ENCODE data around the gene HAUS7.

HAUS7 gene

GRCh38 chrX:153470411-153471363, at the start of gene HAUS7:
TSS of gene HAUS7 (minus strand) at chrX:153470576. CDS start at chrX:153470557, 19 bp downstream.
- Histone ChIP-seq H3K9me3 (ENCODE audit: low read length) (no peaks in the 10 kb centered on the region), H3K4me3 (ENCODE audit: low read length) (peak within 1 kb of the TSS; percentile 82), H3K27me3 (ENCODE audit: insufficient read depth, low read length) (peaks cover 7% of the 10 kb centered on the region), H3K4me1 (ENCODE audit: insufficient read depth, low read length) (no peaks in the 10 kb centered on the region), H3K36me3 (ENCODE audit: insufficient read depth, low read length) (no peaks in the 10 kb centered on the region), H2AFZ (ENCODE audit: low read depth, low read length) (peak within 1 kb of the TSS; percentile 57)

GRCh38 chrX:153519569-153520286, 49.4 kb upstream of the HAUS7 start:
- H3K27me3 ChIP-seq (ENCODE audit: insufficient read depth, low read length), result peaks cover 70% of the 10 kb centered on the region
- no peaks in the 10 kb centered on the region for H3K9me3 ChIP-seq (ENCODE audit: low read length)
- no peaks in the 10 kb centered on the region for H3K36me3 ChIP-seq (ENCODE audit: insufficient read depth, low read length)
- H3K4me1 ChIP-seq (ENCODE audit: insufficient read depth, low read length), result no peaks in the 10 kb centered on the region
- H2AFZ ChIP-seq (ENCODE audit: low read depth, low read length), result no peak overlapping the region
- H3K4me3 ChIP-seq (ENCODE audit: low read length), result no peak overlapping the region

GRCh38 chrX:153517946-153518834, 47.8 kb upstream of the HAUS7 start:
- Histone ChIP-seq H3K4me3 (ENCODE audit: low read length) (no peak overlapping the region), H3K27me3 (ENCODE audit: insufficient read depth, low read length) (peaks cover 63% of the 10 kb centered on the region), H3K36me3 (ENCODE audit: insufficient read depth, low read length) (no peaks in the 10 kb centered on the region), H2AFZ (ENCODE audit: low read depth, low read length) (no peak overlapping the region), H3K4me1 (ENCODE audit: insufficient read depth, low read length) (no peaks in the 10 kb centered on the region), H3K9me3 (ENCODE audit: low read length) (no peaks in the 10 kb centered on the region)

- Histone ChIP-seq H3K9me3 (ENCODE audit: low read length) (no peaks in the 10 kb centered on the region), H3K27me3 (ENCODE audit: insufficient read depth, low read length) (peaks cover 59% of the 10 kb centered on the region), H3K4me3 (ENCODE audit: low read length) (no peak within 1 kb of the TSS), H3K36me3 (ENCODE audit: insufficient read depth, low read length) (no peaks in the 10 kb centered on the region), H3K4me1 (ENCODE audit: insufficient read depth, low read length) (no peaks in the 10 kb centered on the region), H2AFZ (ENCODE audit: low read depth, low read length) (no peak within 1 kb of the TSS)
Observed at GRCh38 chrX:153517423-153517822, 47.0 kb upstream of the HAUS7 start, which contains the start of gene ATP2B3. TSS of gene ATP2B3 (plus strand) at chrX:153517642. CDS start at chrX:153536248, 18,606 bp downstream.

- no peaks in the 10 kb centered on the region for H3K4me1 ChIP-seq (ENCODE audit: insufficient read depth, low read length)
- H3K9me3 ChIP-seq (ENCODE audit: low read length), result no peaks in the 10 kb centered on the region
- H3K27me3 ChIP-seq (ENCODE audit: insufficient read depth, low read length), result peaks cover 49% of the 10 kb centered on the region
- H3K4me3 ChIP-seq (ENCODE audit: low read length), result no peak overlapping the region
- H2AFZ ChIP-seq (ENCODE audit: low read depth, low read length), result no peak overlapping the region
- H3K36me3 ChIP-seq (ENCODE audit: insufficient read depth, low read length), result no peaks in the 10 kb centered on the region
Observed at GRCh38 chrX:153516073-153516472, 45.7 kb upstream of the HAUS7 start.

- Histone ChIP-seq H3K4me1 (ENCODE audit: insufficient read depth, low read length) (no peaks in the 10 kb centered on the region), H3K9me3 (ENCODE audit: low read length) (no peaks in the 10 kb centered on the region), H2AFZ (ENCODE audit: low read depth, low read length) (no peak overlapping the region), H3K27me3 (ENCODE audit: insufficient read depth, low read length) (peaks cover 48% of the 10 kb centered on the region), H3K4me3 (ENCODE audit: low read length) (no peak overlapping the region), H3K36me3 (ENCODE audit: insufficient read depth, low read length) (no peaks in the 10 kb centered on the region)
Observed at GRCh38 chrX:153515435-153515834, 45.1 kb upstream of the HAUS7 start.

- peaks cover 48% of the 10 kb centered on the region for H3K27me3 ChIP-seq (ENCODE audit: insufficient read depth, low read length)
- H3K4me1 ChIP-seq (ENCODE audit: insufficient read depth, low read length), result no peaks in the 10 kb centered on the region
- no peaks in the 10 kb centered on the region for H3K9me3 ChIP-seq (ENCODE audit: low read length)
- H2AFZ ChIP-seq (ENCODE audit: low read depth, low read length), result no peak overlapping the region
- H3K4me3 ChIP-seq (ENCODE audit: low read length), result no peak overlapping the region
- H3K36me3 ChIP-seq (ENCODE audit: insufficient read depth, low read length), result no peaks in the 10 kb centered on the region
Observed at GRCh38 chrX:153514259-153514658, 43.9 kb upstream of the HAUS7 start.

- H2AFZ ChIP-seq (ENCODE audit: low read depth, low read length), result no peak overlapping the region
- H3K4me3 ChIP-seq (ENCODE audit: low read length), result no peak overlapping the region
- peaks cover 38% of the 10 kb centered on the region for H3K27me3 ChIP-seq (ENCODE audit: insufficient read depth, low read length)
- H3K36me3 ChIP-seq (ENCODE audit: insufficient read depth, low read length), result no peaks in the 10 kb centered on the region
- no peaks in the 10 kb centered on the region for H3K9me3 ChIP-seq (ENCODE audit: low read length)
- no peaks in the 10 kb centered on the region for H3K4me1 ChIP-seq (ENCODE audit: insufficient read depth, low read length)
Observed at GRCh38 chrX:153513265-153513664, 42.9 kb upstream of the HAUS7 start.

GRCh38 chrX:153512501-153512893, 42.1 kb upstream of the HAUS7 start:
- Histone ChIP-seq H3K4me1 (ENCODE audit: insufficient read depth, low read length) (no peaks in the 10 kb centered on the region), H2AFZ (ENCODE audit: low read depth, low read length) (no peak overlapping the region), H3K4me3 (ENCODE audit: low read length) (no peak overlapping the region), H3K36me3 (ENCODE audit: insufficient read depth, low read length) (no peaks in the 10 kb centered on the region), H3K27me3 (ENCODE audit: insufficient read depth, low read length) (peaks cover 36% of the 10 kb centered on the region), H3K9me3 (ENCODE audit: low read length) (no peaks in the 10 kb centered on the region)

- Histone ChIP-seq H3K9me3 (ENCODE audit: low read length) (no peaks in the 10 kb centered on the region), H2AFZ (ENCODE audit: low read depth, low read length) (no peak overlapping the region), H3K4me3 (ENCODE audit: low read length) (no peak overlapping the region), H3K36me3 (ENCODE audit: insufficient read depth, low read length) (no peaks in the 10 kb centered on the region), H3K4me1 (ENCODE audit: insufficient read depth, low read length) (no peaks in the 10 kb centered on the region), H3K27me3 (ENCODE audit: insufficient read depth, low read length) (peaks cover 34% of the 10 kb centered on the region)
Observed at GRCh38 chrX:153511784-153512500, 41.6 kb upstream of the HAUS7 start.

- Histone ChIP-seq H3K27me3 (ENCODE audit: insufficient read depth, low read length) (peaks cover 23% of the 10 kb centered on the region), H3K9me3 (ENCODE audit: low read length) (no peaks in the 10 kb centered on the region), H3K4me1 (ENCODE audit: insufficient read depth, low read length) (no peaks in the 10 kb centered on the region), H3K36me3 (ENCODE audit: insufficient read depth, low read length) (no peaks in the 10 kb centered on the region), H3K4me3 (ENCODE audit: low read length) (no peak overlapping the region), H2AFZ (ENCODE audit: low read depth, low read length) (no peak overlapping the region)
Observed at GRCh38 chrX:153510383-153510782, 40.0 kb upstream of the HAUS7 start.

GRCh38 chrX:153509592-153509991, 39.2 kb upstream of the HAUS7 start:
- no peaks in the 10 kb centered on the region for H3K36me3 ChIP-seq (ENCODE audit: insufficient read depth, low read length)
- H3K4me1 ChIP-seq (ENCODE audit: insufficient read depth, low read length), result no peaks in the 10 kb centered on the region
- H3K27me3 ChIP-seq (ENCODE audit: insufficient read depth, low read length), result peaks cover 16% of the 10 kb centered on the region
- no peak overlapping the region for H3K4me3 ChIP-seq (ENCODE audit: low read length)
- no peak overlapping the region for H2AFZ ChIP-seq (ENCODE audit: low read depth, low read length)
- H3K9me3 ChIP-seq (ENCODE audit: low read length), result no peaks in the 10 kb centered on the region

Data from neuron (in vitro differentiated cells).